ENCODE results near the gene KAT14. TPM values are rescaled to one million over a fixed set of nuclear protein-coding genes. Genes with fewer than 3 reads are reported as not detected.
"Not testable (repeated sequence)": the region's sequence is repeated elsewhere in the genome, so short reads cannot be mapped to it uniquely, and the experiment has no call there.

The KAT14 gene
- total RNA-seq, 4 donors from 2014 or later = 20.0 to 27.2 (median 22.0) TPM

DNA sequence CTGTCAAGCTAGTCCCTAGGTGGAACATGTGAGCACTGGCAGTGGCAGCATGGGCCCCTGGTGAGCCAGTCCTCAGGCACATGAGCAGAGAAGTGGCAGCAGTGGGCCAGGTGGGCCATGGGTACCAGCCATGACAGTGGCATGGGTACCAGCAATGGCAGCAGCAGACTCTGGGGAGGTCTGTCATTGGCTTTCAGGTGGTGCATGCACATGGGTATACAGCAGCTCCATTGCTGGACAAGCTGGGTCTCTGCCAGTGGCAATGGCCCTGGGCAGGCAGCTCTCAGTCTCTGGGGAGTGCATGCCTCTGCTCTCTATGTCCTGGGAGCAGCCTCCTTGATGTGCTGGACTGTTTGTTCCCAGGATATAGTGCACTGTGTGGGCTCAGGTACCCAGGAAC, 65.3 kb downstream of the KAT14 start:
- TF ChIP-seq, protein P1, sequence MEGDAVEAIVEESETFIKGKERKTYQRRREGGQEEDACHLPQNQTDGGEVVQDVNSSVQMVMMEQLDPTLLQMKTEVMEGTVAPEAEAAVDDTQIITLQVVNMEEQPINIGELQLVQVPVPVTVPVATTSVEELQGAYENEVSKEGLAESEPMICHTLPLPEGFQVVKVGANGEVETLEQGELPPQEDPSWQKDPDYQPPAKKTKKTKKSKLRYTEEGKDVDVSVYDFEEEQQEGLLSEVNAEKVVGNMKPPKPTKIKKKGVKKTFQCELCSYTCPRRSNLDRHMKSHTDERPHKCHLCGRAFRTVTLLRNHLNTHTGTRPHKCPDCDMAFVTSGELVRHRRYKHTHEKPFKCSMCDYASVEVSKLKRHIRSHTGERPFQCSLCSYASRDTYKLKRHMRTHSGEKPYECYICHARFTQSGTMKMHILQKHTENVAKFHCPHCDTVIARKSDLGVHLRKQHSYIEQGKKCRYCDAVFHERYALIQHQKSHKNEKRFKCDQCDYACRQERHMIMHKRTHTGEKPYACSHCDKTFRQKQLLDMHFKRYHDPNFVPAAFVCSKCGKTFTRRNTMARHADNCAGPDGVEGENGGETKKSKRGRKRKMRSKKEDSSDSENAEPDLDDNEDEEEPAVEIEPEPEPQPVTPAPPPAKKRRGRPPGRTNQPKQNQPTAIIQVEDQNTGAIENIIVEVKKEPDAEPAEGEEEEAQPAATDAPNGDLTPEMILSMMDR (IDR thresholded peaks at IDR 0.05) = no peak
- no peak for TF ChIP-seq POLR2A (IDR thresholded peaks at IDR 0.05)
- Histone ChIP-seq H3K9me3 (peaks cover 0 to 3% (median 0%) of the 10 kb centered on the region in 4 donors), H3K4me1 (no peaks in the 10 kb centered on the region)

DNA sequence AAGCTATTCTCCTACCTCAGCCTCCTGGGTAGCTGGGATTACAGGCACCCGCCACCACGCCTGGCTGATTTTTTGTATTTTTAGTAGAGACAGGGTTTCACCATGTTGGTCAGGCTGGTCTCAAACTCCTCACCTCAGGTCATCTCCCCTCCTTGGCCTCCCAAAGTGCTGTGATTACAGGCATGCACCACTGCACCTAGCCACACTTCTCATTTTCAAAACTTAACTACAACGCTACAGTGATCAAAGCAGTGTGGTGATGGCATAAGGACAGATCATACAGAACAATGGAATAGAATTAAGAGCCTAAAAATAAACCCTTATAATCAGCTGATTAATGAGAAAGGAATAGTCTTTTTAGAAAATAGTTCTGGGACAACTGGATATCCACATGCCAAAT, 66.0 kb downstream of the KAT14 start:
- not testable (repeated sequence) for H3K4me3 ChIP-seq, H3K27ac ChIP-seq, H3K9me3 ChIP-seq, H3K4me1 ChIP-seq, H3K36me3 ChIP-seq, H3K27me3 ChIP-seq, DNase-seq

More for the DNA sequence above, 65.3 kb downstream of the KAT14 start:
- Histone ChIP-seq H3K27ac (no peak overlapping the region), H3K27me3 (no peaks in the 10 kb centered on the region), H3K36me3 (no peaks in the 10 kb centered on the region), H3K4me3 (no peak overlapping the region)
- DNase-seq = no peak

DNA sequence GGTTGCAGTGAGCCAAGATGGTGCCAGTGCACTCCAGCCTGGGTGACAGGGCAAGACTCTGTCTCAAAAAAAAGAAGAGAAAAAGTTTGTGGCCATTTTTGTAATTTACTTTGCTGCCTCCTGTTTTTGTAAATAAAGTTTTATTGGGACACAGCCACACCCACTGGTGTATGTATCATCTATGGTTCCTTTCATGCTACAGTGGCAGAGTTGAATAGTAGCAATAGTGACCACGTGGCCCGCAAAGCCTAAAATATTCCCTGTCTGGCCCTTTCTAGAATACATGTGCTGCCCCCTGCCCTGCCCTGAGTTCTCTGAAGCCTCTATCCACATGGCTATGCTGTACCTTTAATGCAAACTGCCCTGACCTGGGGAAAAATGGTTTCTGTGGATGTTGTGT, 75.3 kb downstream of the KAT14 start:
- no peak for DNase-seq
- Histone ChIP-seq H3K27me3 (no peaks in the 10 kb centered on the region), H3K36me3 (no peaks in the 10 kb centered on the region), H3K4me3 (no peak overlapping the region), H3K9me3 (no peaks in the 10 kb centered on the region), H3K4me1 (no peaks in the 10 kb centered on the region), H3K27ac (no peak overlapping the region)
- TF ChIP-seq, protein P1 (IDR thresholded peaks at IDR 0.05) = no peak
- no peak for TF ChIP-seq POLR2A (IDR thresholded peaks at IDR 0.05)

DNA sequence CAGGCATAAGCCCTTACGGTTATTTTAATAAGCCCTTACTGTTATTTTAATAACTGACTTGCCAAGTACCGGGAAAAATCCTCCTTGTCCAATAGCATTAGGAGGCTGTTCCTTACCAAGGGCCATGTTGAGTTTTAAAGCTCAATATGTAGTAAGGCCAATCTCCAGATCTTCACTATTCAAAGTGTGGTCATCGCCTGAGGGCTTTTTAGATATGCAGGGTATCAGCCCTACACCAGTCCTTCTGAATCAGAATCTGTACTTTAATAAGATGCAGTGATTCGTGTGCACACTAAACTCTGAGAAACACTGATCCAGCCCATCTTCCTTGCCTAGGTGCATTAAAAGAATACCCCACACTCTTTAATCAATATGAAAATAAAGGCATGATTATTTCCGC, 77.9 kb downstream of the KAT14 start:
- Histone ChIP-seq H3K4me1 (no peaks in the 10 kb centered on the region), H3K27me3 (no peaks in the 10 kb centered on the region), H3K9me3 (no peaks in the 10 kb centered on the region), H3K4me3 (no peak overlapping the region), H3K27ac (no peak overlapping the region), H3K36me3 (no peaks in the 10 kb centered on the region)
- DNase-seq = no peak
- TF ChIP-seq, protein P1 (IDR thresholded peaks at IDR 0.05) = no peak
- no peak for TF ChIP-seq POLR2A (IDR thresholded peaks at IDR 0.05)

DNA sequence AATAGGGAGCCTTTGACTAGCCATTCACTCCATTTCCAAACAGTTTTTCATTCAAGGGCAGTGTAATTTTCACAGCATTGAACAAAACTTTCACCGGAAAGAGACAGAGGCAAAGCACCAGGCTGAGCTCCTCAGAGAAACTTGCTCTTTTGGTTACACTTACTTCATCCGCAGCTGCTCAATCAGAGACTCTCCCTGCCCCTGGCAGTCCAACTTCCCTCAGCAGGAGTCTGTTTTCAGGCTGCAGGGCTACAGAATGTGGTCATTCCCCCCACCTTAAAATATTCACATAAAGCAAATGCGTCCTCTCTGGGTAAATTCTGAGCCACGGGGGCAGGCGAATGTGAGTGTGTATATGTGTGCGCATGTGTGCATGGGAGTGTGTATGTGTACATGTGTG, 80.6 kb downstream of the KAT14 start:
- no peaks in the 10 kb centered on the region for H3K27me3 ChIP-seq
- no peaks in the 10 kb centered on the region for H3K4me1 ChIP-seq
- no peak for DNase-seq
- no peaks in the 10 kb centered on the region for H3K9me3 ChIP-seq
- no peak overlapping the region for H3K4me3 ChIP-seq
- H3K36me3 ChIP-seq = no peaks in the 10 kb centered on the region
- no peak overlapping the region for H3K27ac ChIP-seq
- TF ChIP-seq, protein P1 (IDR thresholded peaks at IDR 0.05) = no peak
- TF ChIP-seq POLR2A (IDR thresholded peaks at IDR 0.05) = no peak

DNA sequence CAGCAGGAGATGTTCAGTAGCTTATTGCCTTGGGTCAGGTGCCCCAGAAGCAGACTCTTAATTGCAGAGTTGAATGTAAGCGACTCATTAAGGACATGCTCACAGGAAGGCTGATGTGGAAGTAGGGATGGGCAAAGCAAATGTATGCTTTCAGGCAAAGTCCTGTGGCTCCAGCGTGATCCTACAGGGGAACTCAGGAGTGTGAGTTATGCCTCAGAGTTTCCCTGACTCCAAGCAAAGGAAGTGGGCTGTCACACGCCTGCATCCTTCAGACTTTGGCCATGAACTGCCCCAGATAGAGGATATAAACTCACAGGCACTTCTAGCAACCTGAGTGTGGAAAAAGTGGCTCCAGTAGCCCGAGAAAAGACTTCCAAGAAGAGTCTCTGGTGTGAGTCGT, 85.7 kb downstream of the KAT14 start:
- TF ChIP-seq, protein P1 (IDR thresholded peaks at IDR 0.05) = no peak
- no peak for TF ChIP-seq POLR2A (IDR thresholded peaks at IDR 0.05)
- Histone ChIP-seq H3K36me3 (no peaks in the 10 kb centered on the region), H3K4me1 (no peaks in the 10 kb centered on the region), H3K4me3 (no peak overlapping the region), H3K9me3 (no peaks in the 10 kb centered on the region), H3K27ac (no peak overlapping the region), H3K27me3 (no peaks in the 10 kb centered on the region)
- no peak for DNase-seq
